Ramos (cell line): ENCODE measurements around the gene KNDC1.
"Not testable (repeated sequence)": the region's sequence is repeated elsewhere in the genome, so short reads cannot be mapped to it uniquely, and the experiment has no call there.

ENCODE experiments used
- in situ Hi-C: fragments of 300-500 bp; cut with MboI; formaldehyde crosslinking; loops from one replicate; pipeline ENCODE4 v1.14.3; 2022; ENCODE audit warnings: low sequenced_read_pairs; ENCODE audit not compliant: unreplicated experiment

KNDC1 gene

GRCh38 chr10:133215586-133215985, 55.6 kb downstream of the KNDC1 start:
- in situ Hi-C loops, result no loop called here

- in situ Hi-C loops, result no loop called here
Observed at GRCh38 chr10:133216776-133217175, 56.8 kb downstream of the KNDC1 start.

GRCh38 chr10:133217800-133218589, 58.0 kb downstream of the KNDC1 start:
- in situ Hi-C loops, result no loop called here

GRCh38 chr10:133218891-133219290, 58.9 kb downstream of the KNDC1 start:
- in situ Hi-C loops, result no loop called here

GRCh38 chr10:133219782-133220181, 59.8 kb downstream of the KNDC1 start:
- in situ Hi-C loops, result no loop called here

GRCh38 chr10:133221331-133221730, 61.3 kb downstream of the KNDC1 start:
- in situ Hi-C loops, result no loop called here

GRCh38 chr10:133221756-133222155, 61.7 kb downstream of the KNDC1 start:
- in situ Hi-C loops, result not testable (repeated sequence)

GRCh38 chr10:133224076-133224475, 64.1 kb downstream of the KNDC1 start:
- in situ Hi-C loops, result no loop called here

- in situ Hi-C loops, result no loop called here
Observed at GRCh38 chr10:133224756-133225372, 64.8 kb downstream of the KNDC1 start.

- in situ Hi-C loops, result no loop called here
Observed at GRCh38 chr10:133225707-133226191, 65.7 kb downstream of the KNDC1 start.

- in situ Hi-C loops, result no loop called here
Observed at GRCh38 chr10:133226251-133226808, 66.3 kb downstream of the KNDC1 start.

GRCh38 chr10:133227256-133227655, 67.2 kb downstream of the KNDC1 start:
- in situ Hi-C loops, result no loop called here

- in situ Hi-C loops, result no loop called here
Observed at GRCh38 chr10:133229265-133230043, 69.4 kb downstream of the KNDC1 start.

GRCh38 chr10:133230044-133230361, 70.0 kb downstream of the KNDC1 start, which contains the start of gene UTF1:
UTF1 (plus strand) TSS chr10:133230217; CDS start chr10:133230289, 72 bp downstream.
- in situ Hi-C loops, result no loop called here

GRCh38 chr10:133230387-133231195, 70.6 kb downstream of the KNDC1 start:
- in situ Hi-C loops, result no loop called here

- in situ Hi-C loops, result no loop called here
Observed at GRCh38 chr10:133231244-133231945, 71.4 kb downstream of the KNDC1 start.

- in situ Hi-C loops, result no loop called here
Observed at GRCh38 chr10:133231946-133232574, 72.0 kb downstream of the KNDC1 start.

- in situ Hi-C loops, result not testable (repeated sequence)
Observed at GRCh38 chr10:133234796-133235195, 74.8 kb downstream of the KNDC1 start.
